HEK293 (cell line): Measurements from ENCODE around the gene POU2AF1.

Experiments used
- CTCF ChIA-PET: fragments of 350-600 bp; formaldehyde crosslinking; extraction: SDS; loops from one replicate; lab custom pipeline; 2021; ENCODE audit warnings: antibody characterized with exemption; lab: Yijun Ruan, JAX
- POLR2A ChIA-PET: fragments of 300-600 bp; formaldehyde crosslinking; extraction: SDS; loops from one replicate; lab custom pipeline; 2020; ENCODE audit warnings: antibody characterized with exemption, inconsistent platforms; lab: Yijun Ruan, JAX
- H3K27ac ChIP-seq: fragments of 200-500 bp; sonication (Bioruptor generic); 2 replicates; pipeline ENCODE4 v1.5.1; 2014; ENCODE audit warnings: low read depth, low read length, control low read depth, inconsistent platforms; ENCODE audit errors: extremely low read depth
- H3K36me3 ChIP-seq, 2 experiments: fragments of 200-500 bp in 1 of 2; sonication (Bioruptor generic) in 1 of 2; 1 replicate in 1 of 2; 2 replicates in 1 of 2; pipeline ENCODE4 v1.5.1; 2014 to 2017; ENCODE audit warnings: inconsistent platforms in 2 of 2, low read length in 2 of 2; ENCODE audit not compliant: control insufficient read depth in 2 of 2, insufficient read depth in 1 of 2
- H3K4me1 ChIP-seq: fragments of 200-500 bp; sonication (Bioruptor generic); 2 replicates; pipeline ENCODE4 v1.5.1; 2014; ENCODE audit warnings: mild to moderate bottlenecking, low read length, inconsistent platforms; ENCODE audit not compliant: control insufficient read depth, insufficient read depth
- H3K4me3 ChIP-seq: 2 replicates; pipeline ENCODE4 v1.5.1; 2011; ENCODE audit warnings: low read depth, mild to moderate bottlenecking, control low read depth, low read length, moderate library complexity
- H3K9me3 ChIP-seq: fragments of 200-500 bp; sonication (Bioruptor generic); 2 replicates; pipeline ENCODE4 v1.5.1; 2014; ENCODE audit warnings: low read depth, low read length, inconsistent platforms; ENCODE audit not compliant: control insufficient read depth, insufficient read depth
- GLIS1 ChIP-seq: fragments of 450-650 bp; formaldehyde crosslinking; IDR thresholded peaks from 2 replicates; pipeline ENCODE4 v1.5.1; 2016; ENCODE audit warnings: missing biosample characterization, missing genetic modification characterization
- INSM2 ChIP-seq: fragments of 450-650 bp; formaldehyde crosslinking; IDR thresholded peaks from 2 replicates; pipeline ENCODE4 v1.5.1; 2016; ENCODE audit warnings: missing biosample characterization, missing genetic modification characterization
- WT1 ChIP-seq: fragments of 450-650 bp; formaldehyde crosslinking; IDR thresholded peaks from 2 replicates; pipeline ENCODE4 v1.5.1; 2016; ENCODE audit warnings: missing biosample characterization, missing genetic modification characterization
- ZBTB20 ChIP-seq: fragments of 450-650 bp; formaldehyde crosslinking; IDR thresholded peaks from 2 replicates; pipeline ENCODE4 v1.5.1; 2016; ENCODE audit warnings: missing biosample characterization, missing genetic modification characterization
- ZFP37 ChIP-seq: fragments of 450-650 bp; formaldehyde crosslinking; IDR thresholded peaks from 2 replicates; pipeline ENCODE4 v1.5.1; 2016; ENCODE audit warnings: missing biosample characterization, missing genetic modification characterization
- ZNF184 ChIP-seq: fragments of 450-650 bp; IDR thresholded peaks from 2 replicates; pipeline ENCODE4 v1.5.1; 2018; ENCODE audit warnings: missing biosample characterization, mild to moderate bottlenecking, missing genetic modification characterization
- ZNF19 ChIP-seq: fragments of 450-650 bp; formaldehyde crosslinking; IDR thresholded peaks from 2 replicates; pipeline ENCODE4; 2016; ENCODE audit warnings: missing biosample characterization, missing genetic modification characterization, low read depth
- ZNF202 ChIP-seq: fragments of 450-650 bp; formaldehyde crosslinking; IDR thresholded peaks from 2 replicates; pipeline ENCODE4 v1.5.1; 2016; ENCODE audit warnings: missing biosample characterization, missing genetic modification characterization, borderline replicate concordance
- ZNF23 ChIP-seq: fragments of 450-650 bp; formaldehyde crosslinking; IDR thresholded peaks from 2 replicates; pipeline ENCODE4 v1.5.1; 2016; ENCODE audit warnings: missing biosample characterization, missing genetic modification characterization, borderline replicate concordance
- ZNF266 ChIP-seq: fragments of 450-650 bp; formaldehyde crosslinking; IDR thresholded peaks from 2 replicates; pipeline ENCODE4 v1.5.1; 2016; ENCODE audit warnings: missing biosample characterization, missing genetic modification characterization, low read depth
- ZNF302 ChIP-seq: fragments of 450-650 bp; formaldehyde crosslinking; IDR thresholded peaks from 2 replicates; pipeline ENCODE4 v1.5.1; 2016; ENCODE audit warnings: missing biosample characterization, missing genetic modification characterization, low read depth
- ZNF544 ChIP-seq: fragments of 450-650 bp; formaldehyde crosslinking; IDR thresholded peaks from 2 replicates; pipeline ENCODE4 v1.5.0; 2017; ENCODE audit warnings: missing biosample characterization, missing genetic modification characterization
- ZNF768 ChIP-seq: fragments of 450-650 bp; formaldehyde crosslinking; IDR thresholded peaks from 2 replicates; pipeline ENCODE4 v1.5.1; 2018; ENCODE audit warnings: missing biosample characterization, mild to moderate bottlenecking, missing genetic modification characterization
- ZNF776 ChIP-seq: fragments of 450-650 bp; formaldehyde crosslinking; IDR thresholded peaks from 2 replicates; pipeline ENCODE4 v1.5.0; 2017; ENCODE audit warnings: missing biosample characterization, missing genetic modification characterization, borderline replicate concordance
- ZNF785 ChIP-seq: fragments of 450-650 bp; formaldehyde crosslinking; IDR thresholded peaks from 2 replicates; pipeline ENCODE4 v1.5.1; 2016; ENCODE audit warnings: missing biosample characterization, missing genetic modification characterization
- TF ChIP-seq, protein P1 (sequence below): fragments of 450-650 bp; formaldehyde crosslinking; IDR thresholded peaks from 2 replicates; pipeline ENCODE4 v1.5.1; 2016; ENCODE audit warnings: missing biosample characterization, missing genetic modification characterization, borderline replicate concordance

The POU2AF1 gene

DNA sequence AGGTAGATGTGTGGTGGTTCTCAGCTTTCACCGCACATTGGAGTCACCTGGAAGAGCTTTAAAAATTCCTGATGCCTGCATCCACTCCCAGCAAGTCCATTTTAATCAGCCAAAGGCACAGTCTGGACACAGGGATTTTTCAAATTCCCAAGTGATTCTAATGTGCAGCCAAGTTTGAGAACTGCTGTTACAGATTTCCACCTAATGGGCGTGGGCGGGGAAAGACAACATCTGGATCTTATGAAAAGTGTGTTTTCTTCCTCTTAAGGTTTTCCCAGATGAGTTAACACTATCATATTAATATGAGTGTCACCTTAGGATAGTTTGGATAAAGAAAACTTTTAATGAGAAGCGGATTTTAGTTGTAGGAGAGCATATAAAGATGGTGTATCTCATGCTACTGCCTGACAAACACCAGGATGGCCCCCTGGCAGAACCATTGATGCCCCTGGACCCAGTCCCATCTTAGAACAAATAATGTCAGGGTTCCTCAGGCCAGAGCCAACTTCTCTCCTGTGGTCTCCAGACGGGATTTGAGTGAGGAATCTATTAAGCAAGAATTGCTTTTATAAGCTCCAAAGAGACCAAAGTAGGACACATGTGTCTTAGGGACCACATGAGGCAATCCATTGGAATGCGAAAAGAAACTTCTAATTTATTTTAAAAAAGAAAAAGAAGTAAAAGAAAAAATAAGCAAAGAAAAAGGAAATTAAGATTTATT is 31.9 kb downstream of the POU2AF1 start (continued):
- TF ChIP-seq ZNF768, result no peak
- no peak for TF ChIP-seq ZNF23 (tag by site-specific recombination)
- no peak for TF ChIP-seq ZNF544 (tag by site-specific recombination)
- no peak for TF ChIP-seq ZNF202
- TF ChIP-seq WT1 (tag by site-specific recombination), result no peak

GRCh38 chr11:111344032-111344431 is 35.0 kb downstream of the POU2AF1 start:
- POLR2A ChIA-PET, result no interaction called here

GRCh38 chr11:111342329-111342728 is 36.7 kb downstream of the POU2AF1 start:
- H3K4me1 ChIP-seq, result no peaks in the 10 kb centered on the region
- CTCF ChIA-PET, result no interaction called here
- TF ChIP-seq ZNF19 (no peak), ZBTB20 (no peak), ZNF266 (tag by site-specific recombination) (no peak), GLIS1 (no peak), ZNF785 (tag by site-specific recombination) (no peak), ZFP37 (tag by site-specific recombination) (no peak), ZNF776 (tag by site-specific recombination) (no peak), INSM2 (tag by site-specific recombination) (no peak), WT1 (tag by site-specific recombination) (no peak), ZNF184 (tag by site-specific recombination) (no peak)
- TF ChIP-seq, protein P1, sequence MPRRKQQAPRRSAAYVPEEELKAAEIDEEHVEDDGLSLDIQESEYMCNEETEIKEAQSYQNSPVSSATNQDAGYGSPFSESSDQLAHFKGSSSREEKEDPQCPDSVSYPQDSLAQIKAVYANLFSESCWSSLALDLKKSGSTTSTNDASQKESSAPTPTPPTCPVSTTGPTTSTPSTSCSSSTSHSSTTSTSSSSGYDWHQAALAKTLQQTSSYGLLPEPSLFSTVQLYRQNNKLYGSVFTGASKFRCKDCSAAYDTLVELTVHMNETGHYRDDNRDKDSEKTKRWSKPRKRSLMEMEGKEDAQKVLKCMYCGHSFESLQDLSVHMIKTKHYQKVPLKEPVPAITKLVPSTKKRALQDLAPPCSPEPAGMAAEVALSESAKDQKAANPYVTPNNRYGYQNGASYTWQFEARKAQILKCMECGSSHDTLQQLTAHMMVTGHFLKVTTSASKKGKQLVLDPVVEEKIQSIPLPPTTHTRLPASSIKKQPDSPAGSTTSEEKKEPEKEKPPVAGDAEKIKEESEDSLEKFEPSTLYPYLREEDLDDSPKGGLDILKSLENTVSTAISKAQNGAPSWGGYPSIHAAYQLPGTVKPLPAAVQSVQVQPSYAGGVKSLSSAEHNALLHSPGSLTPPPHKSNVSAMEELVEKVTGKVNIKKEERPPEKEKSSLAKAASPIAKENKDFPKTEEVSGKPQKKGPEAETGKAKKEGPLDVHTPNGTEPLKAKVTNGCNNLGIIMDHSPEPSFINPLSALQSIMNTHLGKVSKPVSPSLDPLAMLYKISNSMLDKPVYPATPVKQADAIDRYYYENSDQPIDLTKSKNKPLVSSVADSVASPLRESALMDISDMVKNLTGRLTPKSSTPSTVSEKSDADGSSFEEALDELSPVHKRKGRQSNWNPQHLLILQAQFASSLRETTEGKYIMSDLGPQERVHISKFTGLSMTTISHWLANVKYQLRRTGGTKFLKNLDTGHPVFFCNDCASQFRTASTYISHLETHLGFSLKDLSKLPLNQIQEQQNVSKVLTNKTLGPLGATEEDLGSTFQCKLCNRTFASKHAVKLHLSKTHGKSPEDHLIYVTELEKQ, result no peak
- no peak overlapping the region for H3K4me3 ChIP-seq
- H3K36me3 ChIP-seq, result no peaks in the 10 kb centered on the region
- no peak overlapping the region for H3K27ac ChIP-seq
- POLR2A ChIA-PET, result no interaction called here
- no peaks in the 10 kb centered on the region for H3K9me3 ChIP-seq

More at GRCh38 chr11:111344032-111344431, 35.0 kb downstream of the POU2AF1 start:
- CTCF ChIA-PET, result no interaction called here
- TF ChIP-seq ZNF302 (tag by site-specific recombination) (no peak), ZBTB20 (peak; percentile 78)
- H3K4me1 ChIP-seq, result no peaks in the 10 kb centered on the region
- H3K9me3 ChIP-seq, result no peaks in the 10 kb centered on the region
- H3K4me3 ChIP-seq, result no peak overlapping the region
- no peaks in the 10 kb centered on the region for H3K36me3 ChIP-seq
- no peak overlapping the region for H3K27ac ChIP-seq
